Measurements from ENCODE around the gene ALKBH2. TPM values are rescaled to one million over a fixed set of nuclear protein-coding genes. Genes with fewer than 3 reads are reported as not detected.
"Not testable (repeated sequence)": the region's sequence is repeated elsewhere in the genome, so short reads cannot be mapped to it uniquely, and the experiment has no call there.

Gene ALKBH2
- total and polyA plus RNA-seq, 12 donors: 4.2 to 43.6 (median 16.7) TPM

DNA sequence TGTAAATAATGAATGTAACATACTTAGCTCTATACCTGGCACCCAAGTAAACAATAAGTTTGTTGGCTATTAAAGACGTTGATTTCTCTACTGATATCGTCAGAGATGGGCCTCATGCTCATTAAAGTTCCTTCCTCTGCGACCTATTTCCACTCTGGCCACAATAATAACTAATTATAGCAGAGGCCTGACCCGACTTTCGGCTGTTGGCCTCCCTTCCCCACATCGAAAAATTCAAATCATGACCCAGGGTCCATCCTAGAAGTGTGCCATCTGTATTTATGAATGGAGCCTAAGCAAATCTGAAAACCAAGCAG, 41.2 kb downstream of the ALKBH2 start:
- 4 to 8% (median 6%) methylated on average over 6 of the region's 6 CpGs for WGBS, 4 donors
- peak overlapping the region; percentile 60 to 89 (median 68) for H3K4me3 ChIP-seq
- TF ChIP-seq, protein P1, sequence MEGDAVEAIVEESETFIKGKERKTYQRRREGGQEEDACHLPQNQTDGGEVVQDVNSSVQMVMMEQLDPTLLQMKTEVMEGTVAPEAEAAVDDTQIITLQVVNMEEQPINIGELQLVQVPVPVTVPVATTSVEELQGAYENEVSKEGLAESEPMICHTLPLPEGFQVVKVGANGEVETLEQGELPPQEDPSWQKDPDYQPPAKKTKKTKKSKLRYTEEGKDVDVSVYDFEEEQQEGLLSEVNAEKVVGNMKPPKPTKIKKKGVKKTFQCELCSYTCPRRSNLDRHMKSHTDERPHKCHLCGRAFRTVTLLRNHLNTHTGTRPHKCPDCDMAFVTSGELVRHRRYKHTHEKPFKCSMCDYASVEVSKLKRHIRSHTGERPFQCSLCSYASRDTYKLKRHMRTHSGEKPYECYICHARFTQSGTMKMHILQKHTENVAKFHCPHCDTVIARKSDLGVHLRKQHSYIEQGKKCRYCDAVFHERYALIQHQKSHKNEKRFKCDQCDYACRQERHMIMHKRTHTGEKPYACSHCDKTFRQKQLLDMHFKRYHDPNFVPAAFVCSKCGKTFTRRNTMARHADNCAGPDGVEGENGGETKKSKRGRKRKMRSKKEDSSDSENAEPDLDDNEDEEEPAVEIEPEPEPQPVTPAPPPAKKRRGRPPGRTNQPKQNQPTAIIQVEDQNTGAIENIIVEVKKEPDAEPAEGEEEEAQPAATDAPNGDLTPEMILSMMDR (IDR thresholded peaks at IDR 0.05): no peak
- TF ChIP-seq POLR2A (IDR thresholded peaks at IDR 0.05): no peak

DNA sequence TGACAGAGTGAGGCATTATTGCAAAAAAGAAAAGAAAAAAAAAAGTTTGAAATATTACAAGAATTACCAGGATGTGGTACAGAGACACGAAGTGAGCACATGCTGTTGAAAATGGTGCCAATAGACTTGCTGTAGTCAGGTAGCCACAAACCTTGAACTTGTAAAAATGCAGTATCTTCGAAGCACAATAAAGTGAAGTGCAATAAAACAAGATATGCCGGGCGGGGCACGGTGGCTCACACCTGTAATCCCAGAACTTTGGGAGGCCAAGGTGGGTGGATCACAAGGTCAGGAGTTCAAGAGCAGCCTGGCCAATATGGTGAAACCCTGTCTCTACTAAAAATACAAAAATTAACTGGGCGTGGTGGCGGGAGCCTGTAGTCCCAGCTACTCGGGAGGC, 43.5 kb downstream of the ALKBH2 start:
- H3K4me3 ChIP-seq; DNase-seq; H3K27ac ChIP-seq; H3K36me3 ChIP-seq (replicated peaks in 1 of 2); intact Hi-C loops (cut with DNase I); H3K27me3 ChIP-seq; H3K9me3 ChIP-seq (replicated peaks in 1 of 3): not testable (repeated sequence)
- 70 to 79% (median 75%) methylated on average over 8 of the region's 8 CpGs for WGBS, 4 donors
- peaks cover 13 to 21% of the 10 kb centered on the region in 2 donors for H3K4me1 ChIP-seq (replicated peaks in 1 of 2)

More for the DNA sequence above, 41.2 kb downstream of the ALKBH2 start:
- intact Hi-C loops (cut with DNase I): no loop called here
- Histone ChIP-seq H3K9me3 (replicated peaks in 1 of 3) (no peaks in the 10 kb centered on the region), H3K27me3 (no peaks in the 10 kb centered on the region), H3K27ac (peak overlapping the region in 3 of 5 donors; percentile 57 to 92 (median 85)), H3K36me3 (replicated peaks in 1 of 2) (no peaks in the 10 kb centered on the region), H3K4me1 (replicated peaks in 1 of 2) (peaks cover 13 to 21% of the 10 kb centered on the region in 2 donors)
- DNase-seq: no peak

DNA sequence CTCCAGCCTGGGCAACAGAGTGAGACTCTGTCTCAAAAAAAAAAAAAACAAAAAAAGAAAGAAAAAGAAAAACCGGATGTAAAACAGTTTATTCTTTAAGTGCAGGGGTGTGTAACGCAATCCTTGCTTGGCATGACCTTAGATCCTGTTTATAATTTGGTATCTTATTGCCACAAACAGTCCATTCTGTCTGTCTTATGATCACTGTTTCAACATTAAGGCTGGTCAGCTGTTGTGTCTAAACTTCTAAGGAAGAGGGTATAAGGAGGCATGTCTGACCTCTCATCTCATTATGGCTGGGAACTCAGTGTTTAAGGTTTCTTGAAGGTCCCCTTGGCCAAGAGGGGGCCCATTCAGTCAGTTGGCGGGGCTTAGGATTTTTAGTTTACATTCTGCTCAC, 44.6 kb downstream of the ALKBH2 start:
- H3K4me3 ChIP-seq; intact Hi-C loops (cut with DNase I): not testable (repeated sequence)

DNA sequence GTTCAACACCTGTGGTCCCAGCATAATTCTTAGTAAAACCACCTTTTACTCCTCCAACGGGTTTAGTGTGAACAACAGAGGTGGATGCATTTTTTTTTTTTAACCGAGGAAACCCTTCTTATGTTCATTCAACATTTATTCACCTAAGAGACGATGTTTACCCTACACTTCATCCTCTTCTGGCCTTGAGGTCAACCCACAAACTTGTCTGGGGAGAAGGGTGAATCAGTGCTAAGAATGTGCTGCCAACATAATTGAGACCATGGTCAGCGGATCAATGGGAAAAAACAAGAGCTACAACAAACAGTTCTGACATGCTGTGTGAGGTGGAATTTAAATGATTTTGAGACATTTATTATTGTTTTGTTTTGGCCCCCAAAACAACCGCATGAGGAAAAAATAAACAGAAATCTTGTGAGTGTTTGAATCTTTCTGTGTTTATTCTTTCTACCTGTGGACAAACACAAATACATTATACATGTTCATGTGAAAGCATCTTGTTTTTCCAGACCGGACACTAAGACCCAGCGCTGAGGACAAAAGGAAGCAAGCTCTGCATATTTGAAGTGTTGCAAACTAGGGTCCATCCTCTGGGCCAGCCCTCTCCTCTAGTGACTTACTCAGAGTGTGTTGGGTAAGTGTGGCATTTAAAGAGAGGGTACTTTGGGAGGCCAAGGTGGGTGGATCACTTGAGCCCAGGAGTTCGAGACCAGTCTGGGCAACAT, 46.0 kb downstream of the ALKBH2 start:
- WGBS, 4 donors: 65 to 72% (median 70%) methylated on average over 8 of the region's 8 CpGs
- intact Hi-C loops (cut with DNase I): no loop called here
- H3K27ac ChIP-seq: no peak overlapping the region
- TF ChIP-seq, protein P1 (IDR thresholded peaks at IDR 0.05): no peak
- no peak for TF ChIP-seq POLR2A (IDR thresholded peaks at IDR 0.05)
- peaks cover 0 to 5% of the 10 kb centered on the region in 2 donors for H3K4me1 ChIP-seq (replicated peaks in 1 of 2)
- no peaks in the 10 kb centered on the region for H3K27me3 ChIP-seq
- no peaks in the 10 kb centered on the region for H3K9me3 ChIP-seq (replicated peaks in 1 of 3)
- no peak overlapping the region for H3K4me3 ChIP-seq
- no peak for DNase-seq
- H3K36me3 ChIP-seq (replicated peaks in 1 of 2): no peaks in the 10 kb centered on the region

More for the DNA sequence above, 44.6 kb downstream of the ALKBH2 start:
- H3K27me3 ChIP-seq; H3K36me3 ChIP-seq (replicated peaks in 1 of 2); DNase-seq; H3K9me3 ChIP-seq (replicated peaks in 1 of 3); H3K27ac ChIP-seq: not testable (repeated sequence)
- H3K4me1 ChIP-seq (replicated peaks in 1 of 2): peaks cover 6 to 11% of the 10 kb centered on the region in 2 donors
- WGBS, 4 donors: 65 to 80% (median 67%) methylated on average over 3 of the region's 3 CpGs

DNA sequence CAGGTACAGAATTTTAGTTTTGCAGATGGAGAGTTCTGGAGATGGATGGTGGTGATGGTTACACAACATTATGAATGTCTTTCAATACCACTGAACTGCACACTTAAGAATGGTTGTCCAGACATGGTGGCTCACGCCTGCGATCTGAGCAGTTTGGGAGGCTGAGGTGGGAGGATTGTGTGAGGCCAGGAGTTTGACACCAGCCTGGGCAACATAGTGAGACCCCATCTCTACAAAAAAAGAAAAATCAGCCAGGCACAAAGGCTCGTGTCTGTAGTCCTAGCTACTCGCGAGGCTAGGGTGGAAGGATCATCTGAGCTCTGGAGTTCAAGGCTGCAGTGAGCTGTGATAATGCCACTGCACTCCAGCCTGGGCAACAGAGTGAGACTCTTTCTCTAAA, 49.0 kb downstream of the ALKBH2 start:
- no peak overlapping the region for H3K4me3 ChIP-seq
- WGBS, 4 donors: 59 to 72% (median 66%) methylated on average over 5 of the region's 5 CpGs
- DNase-seq: no peak
- H3K27me3 ChIP-seq: no peaks in the 10 kb centered on the region
- no peaks in the 10 kb centered on the region for H3K4me1 ChIP-seq (replicated peaks in 1 of 2)
- intact Hi-C loops (cut with DNase I): no loop called here
- no peak overlapping the region for H3K27ac ChIP-seq
- TF ChIP-seq POLR2A (IDR thresholded peaks at IDR 0.05): no peak
- TF ChIP-seq, protein P1 (IDR thresholded peaks at IDR 0.05): no peak
- no peaks in the 10 kb centered on the region for H3K36me3 ChIP-seq (replicated peaks in 1 of 2)
- no peaks in the 10 kb centered on the region for H3K9me3 ChIP-seq (replicated peaks in 1 of 3)

Small RNA genes within 50 kb of the gene (small RNA-seq; reads per million reads assigned to genes)
- 0 reads per million in 2 donors for gene RNA5SP372

Other genes starting within 250 kb of the ALKBH2 start
- 10 to 100 TPM; 11.0 to 40.1 (median 21.6) TPM for gene SSH1, start 235.9 kb downstream of the ALKBH2 start, total RNA-seq
- gene SSH1, start 235.9 kb downstream of the ALKBH2 start, polyA plus RNA-seq: 1 to 10 TPM; 5.3 to 9.4 (median 7.8) TPM
- gene DAO, start 213.4 kb downstream of the ALKBH2 start, total RNA-seq: not detected
- gene DAO, start 213.4 kb downstream of the ALKBH2 start, polyA plus RNA-seq: not detected
- gene SVOP, start 72.4 kb downstream of the ALKBH2 start, total RNA-seq: 1 to 10 TPM in 2 of 9 donors, under 1 TPM in 3, not detected in 4; 0.08 to 2.6 (median 1.00) TPM
- gene SVOP, start 72.4 kb downstream of the ALKBH2 start, polyA plus RNA-seq: 1 to 10 TPM in 1 of 3 donors, under 1 TPM in 2; 0.20 to 1.5 (median 0.97) TPM
- 10 to 100 TPM; 21.0 to 36.1 (median 24.4) TPM for gene USP30, start 40.9 kb downstream of the ALKBH2 start, total RNA-seq
- gene USP30, start 40.9 kb downstream of the ALKBH2 start, polyA plus RNA-seq: 10 to 100 TPM in 2 of 3 donors, 1 to 10 TPM in 1; 9.3 to 28.0 (median 11.8) TPM
- 100 to 1,000 TPM in 4 of 9 donors, 10 to 100 TPM in 5; 55.9 to 135 (median 96.6) TPM for gene UNG, start 4.1 kb upstream of the ALKBH2 start, total RNA-seq
- gene UNG, start 4.1 kb upstream of the ALKBH2 start, polyA plus RNA-seq: 10 to 100 TPM; 52.5 to 74.2 (median 68.7) TPM
- 100 to 1,000 TPM in 2 of 9 donors, 10 to 100 TPM in 7; 41.1 to 143 (median 69.6) TPM for gene ACACB, start 23.1 kb upstream of the ALKBH2 start, total RNA-seq
- gene ACACB, start 23.1 kb upstream of the ALKBH2 start, polyA plus RNA-seq: 10 to 100 TPM; 35.5 to 87.0 (median 47.5) TPM
- under 1 TPM in 1 of 9 donors, not detected in 8; 0.22 TPM for gene FOXN4, start 215.8 kb upstream of the ALKBH2 start, total RNA-seq
- under 1 TPM in 1 of 3 donors, not detected in 2; 0.24 TPM for gene FOXN4, start 215.8 kb upstream of the ALKBH2 start, polyA plus RNA-seq

Measured in adrenal gland (tissue), 12 donors.